ENCODE data around the gene IGFBP3.

Gene IGFBP3

DNA sequence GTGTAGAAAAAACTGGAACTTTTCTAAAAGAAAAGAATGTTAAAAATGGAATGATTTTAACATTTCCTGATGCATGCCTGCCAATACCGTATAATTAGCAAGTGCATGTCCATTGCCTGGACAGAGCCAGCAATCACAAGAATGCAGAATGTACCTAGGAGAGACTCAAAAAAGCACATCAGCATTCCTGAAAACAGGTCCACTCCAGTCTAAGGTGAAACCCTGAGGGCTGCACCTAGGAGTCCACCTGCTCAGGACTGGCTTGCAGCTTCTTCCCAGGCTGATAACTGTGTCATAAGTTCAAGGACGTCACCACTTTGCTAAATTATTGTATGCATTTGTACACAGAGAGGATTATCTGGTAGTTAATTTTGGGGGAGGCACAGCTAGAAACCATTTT lies 53.6 kb downstream of the IGFBP3 start:
- DNase-seq, result no peak

- no peak for DNase-seq
Observed at GRCh38 chr7:45865594-45866410, 55.3 kb downstream of the IGFBP3 start.

DNA sequence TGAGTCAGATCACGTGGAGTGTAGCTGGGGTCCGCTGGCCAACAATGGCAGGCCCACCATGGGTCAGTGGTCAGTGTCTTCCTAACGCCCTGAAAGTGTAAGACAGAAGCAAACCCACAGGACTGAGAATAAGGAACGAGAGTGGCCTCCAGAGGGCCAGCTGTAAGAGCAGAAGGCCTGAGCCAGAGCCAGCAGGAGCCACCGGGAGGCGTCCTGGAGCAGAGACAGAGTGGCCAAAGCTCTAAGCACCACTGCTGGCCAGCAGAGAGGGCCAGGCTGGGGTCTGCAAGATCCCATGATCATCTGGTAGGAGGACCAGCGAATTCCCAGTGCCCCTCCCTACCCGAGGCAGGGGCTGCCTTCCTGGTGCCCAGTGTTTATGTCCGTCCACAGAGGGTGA lies 57.4 kb downstream of the IGFBP3 start:
- DNase-seq, result no peak
